ENCODE results near the gene CXCL11. TPM values are rescaled to one million over a fixed set of nuclear protein-coding genes. Genes with fewer than 3 reads are reported as not detected.

The CXCL11 gene
- total and polyA plus RNA-seq, 2 of the 13 experiments (the other 11 are each of a cell fraction or from before 2014, with no cell fraction given) = 0.08 TPM; not detected in 1

GRCh38 chr4:76010576-76010975 is 25.3 kb downstream of the CXCL11 start:
- ChIA-PET POLR2A (no interaction called here), CTCF (ENCODE audit: low intra/inter-chr PET ratio, low total read pairs) (no interaction called here)
- Histone ChIP-seq H3K4me2 (ENCODE audit: low read depth, low read length) (no peak overlapping the region), H3K27me3 (ENCODE audit: control insufficient read depth in 1 of 2, insufficient read depth in 2 of 2, low read length in 2 of 2) (no peaks in the 10 kb centered on the region; a peak in 1 of 5 replicates), H3K9me3 (ENCODE audit: low read length) (no peaks in the 10 kb centered on the region), H3K36me3 (replicated peaks in 1 of 2; ENCODE audit: control insufficient read depth in 1 of 2, insufficient read depth in 2 of 2, low read length in 2 of 2) (no peaks in the 10 kb centered on the region), H3K4me1 (ENCODE audit: insufficient read depth, low read length) (no peaks in the 10 kb centered on the region), H3K27ac (ENCODE audit: extremely low read length, insufficient read depth, low read length) (no peak overlapping the region), H3K9ac (ENCODE audit: insufficient read depth, low read depth, low read length) (no peak overlapping the region), H3K79me2 (ENCODE audit: insufficient read depth, low read length) (no peaks in the 10 kb centered on the region), H2AFZ (ENCODE audit: low read length) (no peak overlapping the region), H4K20me1 (ENCODE audit: insufficient read depth, low read length) (no peaks in the 10 kb centered on the region), H3K4me3 (replicated peaks in 1 of 3; ENCODE audit: insufficient read depth in 1 of 3, low read depth in 2 of 3, low read length in 3 of 3) (no peak overlapping the region)
- intact Hi-C loops (cut with micrococcal nuclease; ENCODE audit: unreplicated experiment) (no loop called here), in situ Hi-C loops (cut with HindIII; ENCODE audit: extremely low pct_ligation_motif_present, low pct_unique_long_range_greater_than_20kb) (no loop called here)
- WGBS (ENCODE audit: low lambda C conversion rate) = 63% methylated on average over 13 of the region's 13 CpGs
- no peak for TF ChIP-seq RFX3 (CRISPR knock-in tag; IDR thresholded peaks at IDR 0.05)
- no peak for TF ChIP-seq ZNF343 (CRISPR knock-in tag; IDR thresholded peaks at IDR 0.05)
- TF ChIP-seq FOXM1 (CRISPR knock-in tag; IDR thresholded peaks at IDR 0.05) = no peak
- no peak for TF ChIP-seq IRF1 (CRISPR knock-in tag; IDR thresholded peaks at IDR 0.05; ENCODE audit: low read depth)
- TF ChIP-seq ZNF703 (CRISPR knock-in tag; IDR thresholded peaks at IDR 0.05; ENCODE audit: borderline replicate concordance) = no peak
- no peak for TF ChIP-seq ZBTB34 (CRISPR knock-in tag; IDR thresholded peaks at IDR 0.05)
- no peak for TF ChIP-seq ZFP36L2 (CRISPR knock-in tag; IDR thresholded peaks at IDR 0.05)
- TF ChIP-seq ZNF510 (CRISPR knock-in tag; IDR thresholded peaks at IDR 0.05; ENCODE audit: low read depth) = no peak
- no peak for TF ChIP-seq ZNF780A (CRISPR knock-in tag; IDR thresholded peaks at IDR 0.05)
- TF ChIP-seq HNF1A (IDR thresholded peaks at IDR 0.05; ENCODE audit: low read depth) = no peak
- no peak for TF ChIP-seq HNF1A (CRISPR knock-in tag; IDR thresholded peaks at IDR 0.05; ENCODE audit: borderline replicate concordance)
- no peak for TF ChIP-seq ZFP82 (CRISPR knock-in tag; IDR thresholded peaks at IDR 0.05; ENCODE audit: borderline replicate concordance)
- no peak for TF ChIP-seq REXO4 (CRISPR knock-in tag; IDR thresholded peaks at IDR 0.05; ENCODE audit: borderline replicate concordance)
- no peak for TF ChIP-seq STAT5B (CRISPR knock-in tag; IDR thresholded peaks at IDR 0.05)
- no peak for DNase-seq (ENCODE audit: low spot score)
- BruUV-seq (replicated peaks) = no TSS peak
- FAIRE-seq = no peak
- no peak for ATAC-seq
